ENCODE measurements around the gene LIMCH1.

Gene LIMCH1

GRCh38 chr4:41539711-41540110, 1.8 kb downstream of the LIMCH1 start:
- no peak for DNase-seq (ENCODE audit: low read depth)
- no peak for TF ChIP-seq CTCF (IDR thresholded peaks at IDR 0.05; ENCODE audit: low read depth, low read length)
- no peak overlapping the region for H3K4me3 ChIP-seq (ENCODE audit: low read depth, low read length)

- DNase-seq (ENCODE audit: low read depth), result no peak
- H3K4me3 ChIP-seq (ENCODE audit: low read depth, low read length), result no peak overlapping the region
- TF ChIP-seq POLR2A (IDR thresholded peaks at IDR 0.05; ENCODE audit: extremely low read depth, insufficient read length) (no peak), CTCF (IDR thresholded peaks at IDR 0.05; ENCODE audit: low read depth, low read length) (no peak), MAX (IDR thresholded peaks at IDR 0.05; ENCODE audit: low read depth, low read length) (no peak), MYC (IDR thresholded peaks at IDR 0.05; ENCODE audit: low read depth, low read length) (no peak)
Observed at GRCh38 chr4:41540687-41541086, 2.7 kb downstream of the LIMCH1 start.

GRCh38 chr4:41541687-41542094, 3.7 kb downstream of the LIMCH1 start:
- H3K4me3 ChIP-seq (ENCODE audit: low read depth, low read length), result no peak overlapping the region
- TF ChIP-seq MAX (IDR thresholded peaks at IDR 0.05; ENCODE audit: low read depth, low read length), result no peak
- no peak for TF ChIP-seq CTCF (IDR thresholded peaks at IDR 0.05; ENCODE audit: low read depth, low read length)
- TF ChIP-seq POLR2A (IDR thresholded peaks at IDR 0.05; ENCODE audit: extremely low read depth, insufficient read length), result no peak
- DNase-seq (ENCODE audit: low read depth), result no peak

GRCh38 chr4:41542526-41543275, 4.7 kb downstream of the LIMCH1 start:
- no peak for TF ChIP-seq MAX (IDR thresholded peaks at IDR 0.05; ENCODE audit: low read depth, low read length)
- TF ChIP-seq CTCF (IDR thresholded peaks at IDR 0.05; ENCODE audit: low read depth, low read length), result no peak
- no peak for TF ChIP-seq POLR2A (IDR thresholded peaks at IDR 0.05; ENCODE audit: extremely low read depth, insufficient read length)
- no peak for TF ChIP-seq MYC (IDR thresholded peaks at IDR 0.05; ENCODE audit: low read depth, low read length)
- H3K4me3 ChIP-seq (ENCODE audit: low read depth, low read length), result no peak overlapping the region
- DNase-seq (ENCODE audit: low read depth), result peak; percentile 13

- no peak for DNase-seq (ENCODE audit: low read depth)
- H3K4me3 ChIP-seq (ENCODE audit: low read depth, low read length), result no peak overlapping the region
- TF ChIP-seq CTCF (IDR thresholded peaks at IDR 0.05; ENCODE audit: low read depth, low read length), result no peak
- no peak for TF ChIP-seq MYC (IDR thresholded peaks at IDR 0.05; ENCODE audit: low read depth, low read length)
- TF ChIP-seq MAX (IDR thresholded peaks at IDR 0.05; ENCODE audit: low read depth, low read length), result no peak
- TF ChIP-seq POLR2A (IDR thresholded peaks at IDR 0.05; ENCODE audit: extremely low read depth, insufficient read length), result no peak
Observed at GRCh38 chr4:41545238-41545637, 7.3 kb downstream of the LIMCH1 start.

- DNase-seq (ENCODE audit: low read depth), result no peak
- TF ChIP-seq MYC (IDR thresholded peaks at IDR 0.05; ENCODE audit: low read depth, low read length), result no peak
- no peak for TF ChIP-seq POLR2A (IDR thresholded peaks at IDR 0.05; ENCODE audit: extremely low read depth, insufficient read length)
- no peak for TF ChIP-seq MAX (IDR thresholded peaks at IDR 0.05; ENCODE audit: low read depth, low read length)
- TF ChIP-seq CTCF (IDR thresholded peaks at IDR 0.05; ENCODE audit: low read depth, low read length), result no peak
- H3K4me3 ChIP-seq (ENCODE audit: low read depth, low read length), result no peak overlapping the region
Observed at GRCh38 chr4:41546638-41547037, 8.7 kb downstream of the LIMCH1 start.

Measured in NB4 (cell line).